Esophagus muscularis mucosa (tissue), 4 donors: ENCODE measurements around the gene AMIGO3. TPM values are rescaled to one million over a fixed set of nuclear protein-coding genes. Genes with fewer than 3 reads are reported as not detected.
A peak's percentile ranks its signal among the peaks of the same experiment; 100 is the strongest.

Source experiments
- DNase-seq: peaks from one replicate; pipeline ENCODE4 v3.0.0-alpha.2; 2017; ENCODE audit errors: extremely low spot score
- H3K27ac ChIP-seq, 4 donors: fragments of 200-600 bp; sonication (generic); replicated peaks in 1 of 4; 1 replicate in 3 of 4; 2 replicates in 1 of 4; pipeline ENCODE4 v1.5.1; 2016 to 2019; ENCODE audit warnings: mild to moderate bottlenecking in 1 of 4
- H3K27me3 ChIP-seq, 4 donors: fragments of 200-600 bp; sonication (generic); one replicate each; pipeline versions ENCODE4 v1.5.1 to v1.6.0; 2016 to 2019
- H3K36me3 ChIP-seq, 4 donors: fragments of 200-600 bp; sonication (generic); one replicate each; pipeline ENCODE4 v1.5.1; 2016 to 2019
- H3K4me1 ChIP-seq, 4 donors: fragments of 200-600 bp; sonication (generic); one replicate each; pipeline ENCODE4 v1.5.1; 2016 to 2019
- H3K4me3 ChIP-seq, 4 donors: fragments of 200-600 bp; sonication (generic); 1 replicate in 2 of 4; 2 replicates in 2 of 4; pipeline ENCODE4 v1.5.1; 2016 to 2019; ENCODE audit warnings: mild to moderate bottlenecking in 4 of 4, moderate library complexity in 1 of 4
- H3K9me3 ChIP-seq, 4 donors: fragments of 200-600 bp; sonication (generic); 1 replicate in 3 of 4; 2 replicates in 1 of 4; pipeline ENCODE4 v1.5.1; 2016 to 2019
- CTCF ChIP-seq, 3 experiments: fragments of 200-600 bp in 2 of 3; fragments of 450-650 bp in 1 of 3; sonication (generic) in 2 of 3; IDR thresholded peaks; one replicate each; pipeline ENCODE4 v1.5.1; 2017 to 2019; ENCODE audit warnings: antibody characterized with exemption in 3 of 3, mild to moderate bottlenecking in 2 of 3, moderate library complexity in 1 of 3
- EP300 ChIP-seq: sonication (generic); formaldehyde crosslinking; IDR thresholded peaks from one replicate; pipeline ENCODE4 v1.6.1; 2017; ENCODE audit warnings: antibody characterized with exemption
- POLR2A ChIP-seq: fragments of 450-650 bp; IDR thresholded peaks from one replicate; pipeline ENCODE4 v1.6.1; 2017; ENCODE audit warnings: antibody characterized with exemption, moderate library complexity, mild to moderate bottlenecking, low read depth
- POLR2AphosphoS5 ChIP-seq, 2 donors: sonication (generic); formaldehyde crosslinking; IDR thresholded peaks; one replicate each; pipeline ENCODE4 v1.6.1; 2017; ENCODE audit warnings: antibody characterized with exemption in 2 of 2
- WGBS: methylation state at CpG from one replicate; pipeline ENCODE4 v1.1.5; 2018; 5-methylcytosine and 5-hydroxymethylcytosine counted together
- intact Hi-C: fragments of 100-400 bp; cut with DNase I; formaldehyde crosslinking; loops from one replicate; pipeline ENCODE4 v1.15.1; 2023
- total RNA-seq, 4 donors: library from RNA; depleted of rRNA; stranded (reverse); fragments of >200 nt; gene quantifications; one replicate each; pipeline versions ENCODE4 v1.1.0 to v1.2.1, GENCODE V29; 2016

AMIGO3 gene
- total RNA-seq, 4 donors from 2014 or later: 1.2 to 1.7 TPM; not detected in 2

GRCh38 chr3:49704629-49705028, 14.9 kb downstream of the AMIGO3 start:
- Histone ChIP-seq H3K9me3 (no peaks in the 10 kb centered on the region), H3K36me3 (peaks cover 24 to 85% (median 69%) of the 10 kb centered on the region in 4 donors), H3K27me3 (no peaks in the 10 kb centered on the region), H3K4me3 (no peak overlapping the region), H3K27ac (no peak overlapping the region), H3K4me1 (peaks cover 0 to 4% (median 0%) of the 10 kb centered on the region in 4 donors)
- WGBS: 100% methylated on average over 2 of the region's 8 CpGs
- TF ChIP-seq CTCF (IDR thresholded peaks at IDR 0.05) (no peak), EP300 (no peak), POLR2A (no peak), POLR2AphosphoS5 (IDR thresholded peaks at IDR 0.05) (no peak)
- no peak for DNase-seq
- intact Hi-C loops: loop anchor here (5.0 kb wide), 1 partner anchor 133 kb away; no protein-coding TSS in a partner anchor

- Histone ChIP-seq H3K9me3 (no peaks in the 10 kb centered on the region), H3K4me3 (no peak overlapping the region), H3K27ac (no peak overlapping the region), H3K36me3 (peaks cover 24 to 90% (median 76%) of the 10 kb centered on the region in 4 donors), H3K4me1 (peaks cover 0 to 4% (median under 1%) of the 10 kb centered on the region in 4 donors), H3K27me3 (no peaks in the 10 kb centered on the region)
- no peak for DNase-seq
- 88% methylated on average over 7 of the region's 7 CpGs for WGBS
- TF ChIP-seq EP300: no peak
- no peak for TF ChIP-seq POLR2AphosphoS5 (IDR thresholded peaks at IDR 0.05)
- no peak for TF ChIP-seq POLR2A
- no peak for TF ChIP-seq CTCF (IDR thresholded peaks at IDR 0.05)
- intact Hi-C loops: loop anchor here (5.0 kb wide), 1 partner anchor 133 kb away; no protein-coding TSS in a partner anchor
Measured at GRCh38 chr3:49703956-49704355, 15.5 kb downstream of the AMIGO3 start.

GRCh38 chr3:49703443-49703927, 16.0 kb downstream of the AMIGO3 start:
- WGBS: 62% methylated on average over 6 of the region's 14 CpGs
- Histone ChIP-seq H3K9me3 (no peaks in the 10 kb centered on the region), H3K27ac (no peak overlapping the region), H3K27me3 (no peaks in the 10 kb centered on the region), H3K4me1 (peaks cover 0 to 4% (median 2%) of the 10 kb centered on the region in 4 donors), H3K36me3 (peaks cover 27 to 90% (median 79%) of the 10 kb centered on the region in 4 donors), H3K4me3 (no peak overlapping the region)
- intact Hi-C loops: loop anchor here (5.0 kb wide), 1 partner anchor 134 kb away; no protein-coding TSS in a partner anchor
- DNase-seq: no peak
- TF ChIP-seq EP300: no peak
- peak; percentile 69 to 94 (median 77) for TF ChIP-seq CTCF (IDR thresholded peaks at IDR 0.05)
- no peak for TF ChIP-seq POLR2AphosphoS5 (IDR thresholded peaks at IDR 0.05)

- Histone ChIP-seq H3K27me3 (no peaks in the 10 kb centered on the region), H3K27ac (no peak overlapping the region), H3K4me3 (no peak overlapping the region), H3K4me1 (peaks cover 0 to 4% (median 2%) of the 10 kb centered on the region in 4 donors), H3K36me3 (peaks cover 33 to 98% (median 85%) of the 10 kb centered on the region in 4 donors), H3K9me3 (no peaks in the 10 kb centered on the region)
- TF ChIP-seq POLR2AphosphoS5 (IDR thresholded peaks at IDR 0.05): no peak
- no peak for TF ChIP-seq CTCF (IDR thresholded peaks at IDR 0.05)
- intact Hi-C loops: loop anchor here (5.0 kb wide), 1 partner anchor 135 kb away; no protein-coding TSS in a partner anchor
- WGBS: 91% methylated on average over 10 of the region's 11 CpGs
- no peak for DNase-seq
Measured at GRCh38 chr3:49702672-49703071, 16.8 kb downstream of the AMIGO3 start.
